HepG2 (cell line): Measurements from ENCODE around the gene C19orf44. TPM values are rescaled to one million over a fixed set of nuclear protein-coding genes. Genes with fewer than 3 reads are reported as not detected.

Experiments used
- ARNT2 ChIP-seq: sonication (generic); formaldehyde crosslinking; IDR thresholded peaks from 2 replicates; pipeline ENCODE4 v1.8.0; 2022; ENCODE audit warnings: mild to moderate bottlenecking, low read depth, missing genetic modification reagents, moderate library complexity
- CREM ChIP-seq, 2 experiments: sonication (generic) in 1 of 2; formaldehyde crosslinking in 1 of 2; IDR thresholded peaks; 2 replicates each; pipeline versions ENCODE4 v1.4.0 to v1.6.1; 2016 to 2020; ENCODE audit warnings: antibody characterized with exemption in 1 of 2, mild to moderate bottlenecking in 1 of 2, missing genetic modification reagents in 1 of 2
- EED ChIP-seq: sonication (generic); formaldehyde crosslinking; IDR thresholded peaks from 2 replicates; pipeline ENCODE4 v1.5.0; 2020; ENCODE audit warnings: mild to moderate bottlenecking, missing genetic modification reagents
- HOXA7 ChIP-seq: sonication (generic); formaldehyde crosslinking; IDR thresholded peaks from 2 replicates; pipeline ENCODE4 v1.8.1; 2022; ENCODE audit warnings: mild to moderate bottlenecking, missing genetic modification reagents, moderate library complexity
- NCOA5 ChIP-seq: sonication (generic); formaldehyde crosslinking; IDR thresholded peaks from 2 replicates; pipeline ENCODE4 v1.4.0; 2020; ENCODE audit warnings: missing genetic modification reagents
- STAG1 ChIP-seq: sonication (generic); formaldehyde crosslinking; IDR thresholded peaks from 2 replicates; pipeline ENCODE4 v1.4.0; 2020; ENCODE audit warnings: missing genetic modification reagents
- ZFP36 ChIP-seq: fragments of 150-350 bp; IDR thresholded peaks from 2 replicates; pipeline ENCODE4 v1.6.1; 2018; ENCODE audit warnings: borderline replicate concordance, low read length, low read depth; ENCODE audit not compliant: partially characterized antibody
- ZSCAN31 ChIP-seq: sonication (generic); formaldehyde crosslinking; IDR thresholded peaks from 2 replicates; pipeline ENCODE4 v1.5.0; 2020; ENCODE audit warnings: low read depth, mild to moderate bottlenecking, missing genetic modification reagents
- polyA plus RNA-seq, 8 experiments: library from polyadenylated mRNA; depleted of rRNA in 3 of 8; stranded (reverse) in 7 of 8; unstranded in 1 of 8; fragments of >200 nt; fragmentation: Illumina TruSeq in 4 of 8; extraction: Trizol in 4 of 8; gene quantifications; 2 replicates each; pipeline versions ENCODE4 v1.2.1 to v1.2.3, GENCODE V29; 2011 to 2016; ENCODE audit warnings: low read depth in 4 of 8, missing spikeins in 1 of 8, mixed read lengths in 1 of 8; ENCODE audit not compliant: insufficient read depth in 1 of 8
- total RNA-seq, 5 experiments: library from RNA; depleted of rRNA; stranded (reverse); fragments of >200 nt; fragmentation: Illumina TruSeq; extraction: Trizol; gene quantifications; 2 replicates each; pipeline ENCODE4 v1.2.3, GENCODE V29; 2016; ENCODE audit warnings: low read depth in 1 of 5
- TF ChIP-seq, protein P1 (sequence below): sonication (generic); formaldehyde crosslinking; IDR thresholded peaks from 2 replicates; pipeline ENCODE4 v1.5.0; 2020; ENCODE audit warnings: mild to moderate bottlenecking, missing genetic modification reagents, moderate library complexity
- TF ChIP-seq, protein P2 (sequence below): sonication (generic); formaldehyde crosslinking; IDR thresholded peaks from 2 replicates; pipeline ENCODE4 v1.4.0; 2020; ENCODE audit warnings: low read depth, mild to moderate bottlenecking, missing genetic modification reagents
- TF ChIP-seq, protein P3 (sequence below): sonication (generic); formaldehyde crosslinking; IDR thresholded peaks from 2 replicates; pipeline ENCODE4 v1.4.0; 2020; ENCODE audit warnings: missing genetic modification reagents
- TF ChIP-seq, protein P4 (sequence below): sonication (generic); formaldehyde crosslinking; IDR thresholded peaks from 2 replicates; pipeline ENCODE4 v1.4.0; 2020; ENCODE audit warnings: missing genetic modification reagents, borderline replicate concordance

The C19orf44 gene
- total and polyA plus RNA-seq, 2 of the 13 experiments (the other 11 are each of a cell fraction or from before 2014, with no cell fraction given), result 3.2 to 4.3 TPM

DNA sequence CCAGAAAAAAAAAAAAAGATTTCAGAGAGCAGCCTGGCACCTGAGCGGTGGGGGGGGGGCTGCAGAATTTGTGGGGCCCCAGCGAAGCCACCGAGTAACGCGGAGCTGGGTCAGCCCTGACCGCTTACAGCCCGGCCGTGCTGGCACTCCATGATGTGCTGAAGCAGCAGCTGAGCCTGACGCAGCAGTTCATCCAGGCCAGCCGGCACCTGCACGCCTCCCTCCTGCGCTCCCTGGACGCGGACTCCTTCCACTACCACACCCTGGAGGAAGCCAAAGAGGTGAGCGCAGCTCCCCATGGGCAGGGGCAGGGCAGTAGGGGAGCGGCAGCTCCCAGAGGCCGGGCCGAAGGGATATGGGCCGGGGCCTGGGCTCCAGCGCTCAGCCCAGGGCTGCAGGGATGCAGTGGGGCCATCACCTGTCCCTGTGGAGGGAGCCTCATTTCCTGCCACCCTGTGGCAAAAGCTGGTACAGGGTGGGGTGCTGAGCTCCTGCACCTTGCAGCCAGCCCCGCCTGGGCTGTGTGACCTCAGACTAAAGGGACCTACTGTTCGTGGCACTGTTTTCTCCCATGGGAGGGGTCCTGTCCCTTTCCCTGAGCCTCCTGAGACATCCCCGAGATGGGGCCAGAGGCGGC, 18.3 kb downstream of the C19orf44 start (continued):
- TF ChIP-seq, protein P1, sequence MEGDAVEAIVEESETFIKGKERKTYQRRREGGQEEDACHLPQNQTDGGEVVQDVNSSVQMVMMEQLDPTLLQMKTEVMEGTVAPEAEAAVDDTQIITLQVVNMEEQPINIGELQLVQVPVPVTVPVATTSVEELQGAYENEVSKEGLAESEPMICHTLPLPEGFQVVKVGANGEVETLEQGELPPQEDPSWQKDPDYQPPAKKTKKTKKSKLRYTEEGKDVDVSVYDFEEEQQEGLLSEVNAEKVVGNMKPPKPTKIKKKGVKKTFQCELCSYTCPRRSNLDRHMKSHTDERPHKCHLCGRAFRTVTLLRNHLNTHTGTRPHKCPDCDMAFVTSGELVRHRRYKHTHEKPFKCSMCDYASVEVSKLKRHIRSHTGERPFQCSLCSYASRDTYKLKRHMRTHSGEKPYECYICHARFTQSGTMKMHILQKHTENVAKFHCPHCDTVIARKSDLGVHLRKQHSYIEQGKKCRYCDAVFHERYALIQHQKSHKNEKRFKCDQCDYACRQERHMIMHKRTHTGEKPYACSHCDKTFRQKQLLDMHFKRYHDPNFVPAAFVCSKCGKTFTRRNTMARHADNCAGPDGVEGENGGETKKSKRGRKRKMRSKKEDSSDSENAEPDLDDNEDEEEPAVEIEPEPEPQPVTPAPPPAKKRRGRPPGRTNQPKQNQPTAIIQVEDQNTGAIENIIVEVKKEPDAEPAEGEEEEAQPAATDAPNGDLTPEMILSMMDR (CRISPR knock-in tag), result peak; percentile 8; the same call in 1 of the 2 replicates
- peak; percentile 39; the same call in 1 of the 2 replicates for TF ChIP-seq STAG1
- TF ChIP-seq, protein P2, sequence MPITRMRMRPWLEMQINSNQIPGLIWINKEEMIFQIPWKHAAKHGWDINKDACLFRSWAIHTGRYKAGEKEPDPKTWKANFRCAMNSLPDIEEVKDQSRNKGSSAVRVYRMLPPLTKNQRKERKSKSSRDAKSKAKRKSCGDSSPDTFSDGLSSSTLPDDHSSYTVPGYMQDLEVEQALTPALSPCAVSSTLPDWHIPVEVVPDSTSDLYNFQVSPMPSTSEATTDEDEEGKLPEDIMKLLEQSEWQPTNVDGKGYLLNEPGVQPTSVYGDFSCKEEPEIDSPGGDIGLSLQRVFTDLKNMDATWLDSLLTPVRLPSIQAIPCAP, result no peak
- no peak for TF ChIP-seq NCOA5 (CRISPR knock-in tag)
- TF ChIP-seq ARNT2, result no peak
- TF ChIP-seq ZSCAN31 (CRISPR knock-in tag), result no peak
- no peak for TF ChIP-seq CREM (IDR thresholded peaks at IDR 0.05)
- TF ChIP-seq CREM (CRISPR knock-in tag; IDR thresholded peaks at IDR 0.05), result no peak
- no peak for TF ChIP-seq ZFP36
- no peak for TF ChIP-seq EED (CRISPR knock-in tag)
- TF ChIP-seq, protein P3, sequence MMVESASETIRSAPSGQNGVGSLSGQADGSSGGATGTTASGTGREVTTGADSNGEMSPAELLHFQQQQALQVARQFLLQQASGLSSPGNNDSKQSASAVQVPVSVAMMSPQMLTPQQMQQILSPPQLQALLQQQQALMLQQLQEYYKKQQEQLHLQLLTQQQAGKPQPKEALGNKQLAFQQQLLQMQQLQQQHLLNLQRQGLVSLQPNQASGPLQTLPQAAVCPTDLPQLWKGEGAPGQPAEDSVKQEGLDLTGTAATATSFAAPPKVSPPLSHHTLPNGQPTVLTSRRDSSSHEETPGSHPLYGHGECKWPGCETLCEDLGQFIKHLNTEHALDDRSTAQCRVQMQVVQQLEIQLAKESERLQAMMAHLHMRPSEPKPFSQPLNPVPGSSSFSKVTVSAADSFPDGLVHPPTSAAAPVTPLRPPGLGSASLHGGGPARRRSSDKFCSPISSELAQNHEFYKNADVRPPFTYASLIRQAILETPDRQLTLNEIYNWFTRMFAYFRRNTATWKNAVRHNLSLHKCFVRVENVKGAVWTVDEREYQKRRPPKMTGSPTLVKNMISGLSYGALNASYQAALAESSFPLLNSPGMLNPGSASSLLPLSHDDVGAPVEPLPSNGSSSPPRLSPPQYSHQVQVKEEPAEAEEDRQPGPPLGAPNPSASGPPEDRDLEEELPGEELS (CRISPR knock-in tag), result no peak
- no peak for TF ChIP-seq HOXA7
- TF ChIP-seq, protein P4, sequence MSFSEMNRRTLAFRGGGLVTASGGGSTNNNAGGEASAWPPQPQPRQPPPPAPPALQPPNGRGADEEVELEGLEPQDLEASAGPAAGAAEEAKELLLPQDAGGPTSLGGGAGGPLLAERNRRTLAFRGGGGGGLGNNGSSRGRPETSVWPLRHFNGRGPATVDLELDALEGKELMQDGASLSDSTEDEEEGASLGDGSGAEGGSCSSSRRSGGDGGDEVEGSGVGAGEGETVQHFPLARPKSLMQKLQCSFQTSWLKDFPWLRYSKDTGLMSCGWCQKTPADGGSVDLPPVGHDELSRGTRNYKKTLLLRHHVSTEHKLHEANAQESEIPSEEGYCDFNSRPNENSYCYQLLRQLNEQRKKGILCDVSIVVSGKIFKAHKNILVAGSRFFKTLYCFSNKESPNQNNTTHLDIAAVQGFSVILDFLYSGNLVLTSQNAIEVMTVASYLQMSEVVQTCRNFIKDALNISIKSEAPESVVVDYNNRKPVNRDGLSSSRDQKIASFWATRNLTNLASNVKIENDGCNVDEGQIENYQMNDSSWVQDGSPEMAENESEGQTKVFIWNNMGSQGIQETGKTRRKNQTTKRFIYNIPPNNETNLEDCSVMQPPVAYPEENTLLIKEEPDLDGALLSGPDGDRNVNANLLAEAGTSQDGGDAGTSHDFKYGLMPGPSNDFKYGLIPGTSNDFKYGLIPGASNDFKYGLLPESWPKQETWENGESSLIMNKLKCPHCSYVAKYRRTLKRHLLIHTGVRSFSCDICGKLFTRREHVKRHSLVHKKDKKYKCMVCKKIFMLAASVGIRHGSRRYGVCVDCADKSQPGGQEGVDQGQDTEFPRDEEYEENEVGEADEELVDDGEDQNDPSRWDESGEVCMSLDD (CRISPR knock-in tag), result no peak
